Astrocyte (in vitro differentiated cells and primary cell): ENCODE results near the gene GNAQ.

ENCODE experiments used
- EZH2 ChIP-seq: IDR thresholded peaks from 2 replicates; pipeline ENCODE4 v1.6.1; 2012; ENCODE audit warnings: mild to moderate bottlenecking, low read length, inconsistent platforms; ENCODE audit not compliant: insufficient read depth
- TF ChIP-seq, protein P1 (sequence below): IDR thresholded peaks from 2 replicates; pipeline ENCODE4 v1.5.1; 2011; ENCODE audit warnings: low read depth, mild to moderate bottlenecking, inconsistent platforms, low read length, moderate library complexity; ENCODE audit not compliant: insufficient read depth

- TF ChIP-seq, protein P1, sequence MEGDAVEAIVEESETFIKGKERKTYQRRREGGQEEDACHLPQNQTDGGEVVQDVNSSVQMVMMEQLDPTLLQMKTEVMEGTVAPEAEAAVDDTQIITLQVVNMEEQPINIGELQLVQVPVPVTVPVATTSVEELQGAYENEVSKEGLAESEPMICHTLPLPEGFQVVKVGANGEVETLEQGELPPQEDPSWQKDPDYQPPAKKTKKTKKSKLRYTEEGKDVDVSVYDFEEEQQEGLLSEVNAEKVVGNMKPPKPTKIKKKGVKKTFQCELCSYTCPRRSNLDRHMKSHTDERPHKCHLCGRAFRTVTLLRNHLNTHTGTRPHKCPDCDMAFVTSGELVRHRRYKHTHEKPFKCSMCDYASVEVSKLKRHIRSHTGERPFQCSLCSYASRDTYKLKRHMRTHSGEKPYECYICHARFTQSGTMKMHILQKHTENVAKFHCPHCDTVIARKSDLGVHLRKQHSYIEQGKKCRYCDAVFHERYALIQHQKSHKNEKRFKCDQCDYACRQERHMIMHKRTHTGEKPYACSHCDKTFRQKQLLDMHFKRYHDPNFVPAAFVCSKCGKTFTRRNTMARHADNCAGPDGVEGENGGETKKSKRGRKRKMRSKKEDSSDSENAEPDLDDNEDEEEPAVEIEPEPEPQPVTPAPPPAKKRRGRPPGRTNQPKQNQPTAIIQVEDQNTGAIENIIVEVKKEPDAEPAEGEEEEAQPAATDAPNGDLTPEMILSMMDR = no peak
- no peak for TF ChIP-seq EZH2
Measured at GRCh38 chr9:77783518-77783917, 248.1 kb downstream of the GNAQ start.
